HG02642 (cell line): Measurements from ENCODE around the gene NUDT16L1.

ENCODE experiments used
- ATAC-seq: cut with Tn5 transposase; IDR thresholded peaks from one replicate; pipeline ENCODE4 v1.9.1; 2021; ENCODE audit warnings: mild to moderate bottlenecking; ENCODE audit not compliant: unreplicated experiment, poor library complexity

Gene NUDT16L1

DNA sequence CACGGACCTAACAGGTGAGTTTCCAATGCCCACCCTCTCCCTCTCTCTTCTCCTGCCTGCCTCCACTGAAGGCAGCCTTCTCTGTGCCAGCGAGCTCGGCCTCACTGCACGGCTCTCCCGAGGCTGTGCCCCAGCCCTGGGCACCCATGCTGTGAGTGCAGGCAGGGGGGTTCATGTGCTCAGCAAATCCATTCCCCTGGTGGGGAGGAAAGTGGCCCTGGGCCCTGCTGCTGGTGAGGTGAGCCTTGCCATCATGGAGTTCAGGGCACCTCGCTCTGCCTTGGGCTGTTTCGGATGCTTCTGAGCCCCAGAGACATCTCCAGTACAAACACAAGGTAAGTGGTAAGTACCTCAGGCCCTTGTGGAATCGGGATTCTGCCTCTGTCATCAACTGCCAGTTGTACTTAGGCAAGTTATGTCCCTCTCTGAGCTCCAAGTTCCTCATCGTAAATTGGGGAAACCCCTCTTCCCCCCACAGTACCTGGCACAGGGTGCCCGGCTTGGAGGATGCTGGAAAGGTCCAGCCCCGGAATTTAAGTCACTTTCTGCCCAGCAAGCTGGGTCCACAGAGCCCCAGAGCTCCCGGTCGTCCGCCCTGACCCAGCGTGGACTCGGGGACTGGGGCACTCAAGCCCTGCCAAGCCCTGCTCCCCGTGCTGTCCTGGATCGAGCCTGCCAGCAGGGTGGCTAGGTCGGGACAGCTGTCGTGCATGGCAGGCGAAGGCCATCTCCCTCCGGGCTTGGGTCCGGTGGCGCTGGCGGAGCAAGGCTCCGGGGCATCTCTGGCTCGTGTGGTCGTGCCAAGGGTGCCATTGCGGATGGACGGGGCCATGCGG, 684 bp upstream of the NUDT16L1 start:
- ATAC-seq: peak; percentile 12

DNA sequence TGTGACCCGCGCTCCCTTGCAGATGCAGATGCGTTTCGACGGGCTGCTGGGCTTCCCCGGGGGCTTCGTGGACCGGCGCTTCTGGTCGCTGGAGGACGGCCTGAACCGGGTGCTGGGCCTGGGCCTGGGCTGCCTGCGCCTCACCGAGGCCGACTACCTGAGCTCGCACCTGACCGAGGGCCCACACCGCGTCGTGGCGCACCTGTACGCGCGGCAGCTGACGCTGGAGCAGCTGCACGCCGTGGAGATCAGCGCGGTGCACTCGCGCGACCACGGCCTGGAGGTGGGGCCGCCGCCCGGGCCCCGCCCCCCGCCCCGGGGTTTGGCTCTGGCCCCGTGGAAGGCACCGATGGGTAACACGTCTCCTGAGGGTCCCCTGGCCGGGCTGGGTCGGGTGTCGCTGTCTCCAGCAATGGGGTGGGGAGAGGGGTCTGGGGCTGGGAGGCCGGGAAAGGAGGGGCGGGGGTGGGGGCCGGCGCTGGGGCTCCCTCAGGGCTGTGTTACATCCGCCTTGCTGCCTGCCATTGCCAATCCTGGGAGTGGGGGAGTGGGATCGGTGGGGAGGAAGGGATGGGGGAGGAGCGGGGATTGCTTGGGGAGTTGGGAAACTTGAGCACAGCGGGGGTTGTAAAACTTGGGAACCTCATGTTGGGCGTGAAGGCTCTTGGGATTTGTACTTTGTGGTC, 737 bp downstream of the NUDT16L1 start:
- peak; percentile 7 for ATAC-seq

- ATAC-seq: no peak
Observed at GRCh38 chr16:4694642-4695451, 1.5 kb downstream of the NUDT16L1 start.

- no peak for ATAC-seq
Observed at GRCh38 chr16:4695473-4696171, 2.3 kb downstream of the NUDT16L1 start.

DNA sequence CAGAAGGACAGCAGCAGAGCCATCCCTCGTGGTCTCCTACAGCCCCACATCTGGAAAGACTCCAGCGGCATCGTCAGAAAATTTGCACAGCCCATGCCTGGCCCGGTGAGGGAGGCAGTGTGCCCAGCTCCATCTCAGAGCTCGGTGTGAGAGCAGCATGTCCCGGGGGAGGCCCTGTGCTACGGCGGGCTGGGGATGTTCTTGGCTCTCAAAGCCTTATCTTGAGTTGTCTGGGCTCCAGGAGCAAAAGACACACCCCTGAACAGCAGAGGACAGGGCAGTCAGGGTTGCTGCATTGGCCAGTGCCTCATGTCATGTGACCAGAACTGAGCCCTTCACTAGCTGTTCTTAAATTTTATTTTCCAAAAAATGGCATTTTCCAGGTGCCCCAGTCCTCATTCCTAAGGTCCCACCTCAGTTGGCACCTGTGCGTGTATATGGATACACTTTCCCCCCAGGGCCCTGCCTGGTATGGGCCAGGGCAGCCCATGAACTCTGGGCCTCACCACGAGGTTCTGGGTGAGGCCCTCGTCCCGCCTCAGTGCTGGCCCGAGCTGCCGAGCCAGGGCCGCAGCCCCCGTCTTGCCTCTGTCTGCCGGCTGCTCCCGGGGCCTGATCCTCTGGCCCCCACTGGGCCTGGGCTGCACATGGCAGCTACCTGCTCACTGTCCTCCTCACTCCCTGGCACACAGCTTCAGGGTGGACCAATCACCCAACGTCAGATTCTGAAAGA, 3.0 kb downstream of the NUDT16L1 start:
- ATAC-seq: no peak

DNA sequence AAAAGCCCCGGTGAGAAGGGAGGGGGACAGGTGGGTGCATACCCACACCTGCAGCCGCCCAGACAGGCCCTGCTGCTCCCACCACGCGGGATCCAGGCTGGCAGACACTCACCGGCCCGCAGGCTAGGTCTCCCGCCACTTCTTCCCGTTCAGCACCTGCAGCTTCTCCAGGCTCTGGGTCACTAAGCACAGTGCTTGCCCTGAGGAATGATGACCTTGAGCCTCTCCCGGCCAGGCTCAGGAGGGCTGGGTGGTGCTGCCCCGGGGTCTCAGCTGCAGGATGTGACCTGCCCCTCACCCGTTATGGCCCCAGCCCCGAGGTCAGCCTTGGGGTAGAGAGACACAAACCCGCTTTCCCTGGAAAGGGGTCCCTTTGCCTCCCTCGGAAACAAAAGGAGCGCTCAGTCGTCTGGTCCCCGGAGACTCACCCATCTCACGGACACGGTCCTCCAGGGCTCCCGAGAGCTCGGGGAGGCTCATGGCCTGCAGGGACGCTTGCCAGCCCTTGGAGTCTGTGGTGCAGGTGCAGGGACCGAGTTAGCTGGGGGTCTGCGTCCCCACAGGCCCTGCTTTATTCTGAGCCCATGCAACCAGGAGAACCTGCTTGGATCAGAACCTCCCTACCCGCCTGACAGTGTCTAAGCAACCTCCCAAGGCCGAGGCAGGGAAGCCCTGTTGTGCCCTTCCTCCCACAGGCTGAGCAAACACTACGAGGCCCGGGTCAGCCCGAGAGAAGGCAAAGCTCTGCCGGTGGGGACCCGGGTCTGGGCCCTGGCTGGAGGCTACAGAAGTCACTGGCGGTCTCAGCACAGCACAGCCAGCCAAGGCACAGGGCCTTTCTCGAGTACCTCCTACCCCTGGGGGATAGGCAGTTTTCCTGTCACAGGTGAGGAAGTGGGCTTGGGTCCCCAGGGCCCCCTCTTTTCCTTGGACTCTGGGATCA, 3.8 kb downstream of the NUDT16L1 start:
- no peak for ATAC-seq

GRCh38 chr16:4697848-4698291, 4.5 kb downstream of the NUDT16L1 start:
- no peak for ATAC-seq

- ATAC-seq: no peak
Observed at GRCh38 chr16:4698321-4699045, 5.1 kb downstream of the NUDT16L1 start.

- ATAC-seq: no peak
Observed at GRCh38 chr16:4699046-4699556, 5.7 kb downstream of the NUDT16L1 start.

DNA sequence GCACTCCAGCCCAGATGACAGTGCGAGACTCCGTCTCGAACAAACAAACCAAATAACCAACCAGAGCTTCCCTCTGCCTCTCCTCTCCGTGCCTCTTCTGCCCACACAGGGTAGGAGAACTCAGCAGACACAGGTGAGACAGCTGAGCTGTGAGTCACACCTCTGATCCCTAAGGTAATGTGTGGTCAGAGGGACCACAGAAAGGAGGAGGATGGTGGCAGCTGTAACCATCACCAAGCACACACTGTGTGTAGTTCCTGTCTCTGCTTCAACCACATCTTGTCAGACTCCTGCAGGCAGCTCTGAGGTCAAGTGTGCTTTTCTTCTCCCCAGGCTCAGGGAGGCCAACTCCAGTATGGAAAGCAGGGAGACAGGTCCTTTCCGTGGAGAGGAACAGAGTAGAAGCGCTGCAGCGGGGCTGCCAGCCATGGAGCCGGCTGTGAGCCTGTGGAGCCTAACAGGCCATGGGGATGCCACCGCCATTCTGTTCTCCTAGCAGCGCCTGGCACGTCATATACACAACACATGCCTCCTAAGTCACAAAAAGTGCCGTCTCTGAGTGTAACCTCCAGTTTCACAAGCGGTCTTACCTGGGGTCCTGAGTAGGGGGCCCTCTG, 7.1 kb downstream of the NUDT16L1 start:
- ATAC-seq: no peak

DNA sequence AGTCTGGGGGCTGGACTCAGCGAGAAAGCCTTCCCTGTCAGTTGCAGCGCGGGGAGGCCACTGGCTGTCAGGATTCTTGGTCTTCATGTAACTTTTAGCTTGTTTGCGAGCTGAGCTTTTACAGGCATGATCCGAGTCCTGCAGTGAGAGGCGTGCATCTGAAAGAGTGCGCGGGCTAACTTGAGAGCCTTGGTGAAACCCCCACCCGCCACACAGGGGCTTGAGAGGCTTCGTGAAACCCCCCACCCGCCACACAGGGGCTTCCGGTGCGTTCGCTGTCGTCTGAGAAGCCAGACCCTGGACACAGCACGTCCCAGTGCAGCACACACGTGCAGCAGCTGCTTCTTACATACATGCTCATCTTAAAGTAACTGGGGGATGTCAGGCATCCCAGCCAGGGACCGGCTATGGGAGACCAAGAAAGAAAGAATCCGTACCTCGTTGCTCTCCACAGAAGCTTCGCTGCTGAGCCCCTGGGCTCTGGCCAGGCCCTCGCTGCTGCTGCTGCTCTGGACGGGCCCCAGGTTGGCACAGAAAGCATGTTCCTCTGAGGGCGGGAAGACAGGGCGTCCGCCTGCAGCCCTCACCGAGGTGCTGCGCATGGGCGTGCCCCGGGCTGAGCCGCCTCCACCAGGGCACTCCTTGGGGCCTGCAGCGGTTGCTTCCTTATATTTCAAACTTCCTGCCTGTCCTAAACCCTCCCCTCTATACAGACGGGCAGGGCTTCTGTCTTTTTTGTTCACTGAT, 7.8 kb downstream of the NUDT16L1 start:
- no peak for ATAC-seq

GRCh38 chr16:4701791-4702465, 8.6 kb downstream of the NUDT16L1 start:
- no peak for ATAC-seq

- no peak for ATAC-seq
Observed at GRCh38 chr16:4702466-4702808, 9.1 kb downstream of the NUDT16L1 start.

- ATAC-seq: no peak
Observed at GRCh38 chr16:4703906-4704305, 10.5 kb downstream of the NUDT16L1 start.

GRCh38 chr16:4704491-4704890, 11.1 kb downstream of the NUDT16L1 start:
- ATAC-seq: no peak

DNA sequence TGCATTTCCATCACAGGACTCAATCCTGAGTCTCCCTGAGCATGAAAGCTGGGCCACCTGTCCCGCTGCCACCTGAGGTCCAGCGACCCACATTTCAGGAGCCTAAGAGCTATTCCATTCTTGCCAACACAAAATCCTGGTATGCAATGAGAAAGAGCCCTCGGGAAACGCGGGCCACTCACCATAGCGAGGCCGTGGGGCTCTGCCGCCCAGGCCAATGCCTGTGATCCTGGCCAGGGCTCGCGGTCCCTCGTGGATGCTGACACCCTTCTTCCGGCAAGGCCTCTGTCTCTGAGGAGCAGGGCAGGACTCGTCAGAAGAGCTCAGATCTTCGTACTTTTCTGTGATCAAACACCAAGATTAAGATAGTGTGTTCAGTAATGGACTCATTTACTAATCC, 11.6 kb downstream of the NUDT16L1 start:
- no peak for ATAC-seq
